ENCODE measurements around the gene SLC22A5. TPM values are rescaled to one million over a fixed set of nuclear protein-coding genes. Genes with fewer than 3 reads are reported as not detected.
"Not testable (repeated sequence)": the region's sequence is repeated elsewhere in the genome, so short reads cannot be mapped to it uniquely, and the experiment has no call there.

Gene SLC22A5
- total RNA-seq, 1 donor from 2014 or later = 2.8 TPM

GRCh38 chr5:132387640-132388117 is 18.2 kb downstream of the SLC22A5 start:
- DNase-seq (ENCODE audit: low read depth, low spot score) = peak; percentile 91

- DNase-seq (ENCODE audit: low read depth, low spot score) = peak; percentile 59
These were observed 18.9 kb downstream of the SLC22A5 start for GRCh38 chr5:132388244-132389050.

DNA sequence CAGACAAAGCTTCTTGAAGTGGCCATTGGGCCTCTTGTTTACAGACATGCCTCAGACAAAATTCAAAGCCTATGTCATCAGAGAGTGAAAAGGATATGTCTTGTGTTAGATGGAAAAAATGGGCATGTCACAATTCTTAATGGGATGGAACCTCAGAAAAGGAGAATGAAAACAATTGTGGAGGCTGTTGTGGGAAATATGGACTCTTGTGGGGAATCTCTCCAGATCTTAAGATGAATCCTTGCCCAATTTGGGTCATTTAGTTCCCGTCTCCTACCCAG is 19.5 kb downstream of the SLC22A5 start:
- no peak for DNase-seq (ENCODE audit: low read depth, low spot score)

GRCh38 chr5:132389585-132390286 is 20.2 kb downstream of the SLC22A5 start:
- peak; percentile 81 for DNase-seq (ENCODE audit: low read depth, low spot score)

- DNase-seq (ENCODE audit: low read depth, low spot score) = no peak
These were observed 21.7 kb downstream of the SLC22A5 start for GRCh38 chr5:132391247-132391646.

DNA sequence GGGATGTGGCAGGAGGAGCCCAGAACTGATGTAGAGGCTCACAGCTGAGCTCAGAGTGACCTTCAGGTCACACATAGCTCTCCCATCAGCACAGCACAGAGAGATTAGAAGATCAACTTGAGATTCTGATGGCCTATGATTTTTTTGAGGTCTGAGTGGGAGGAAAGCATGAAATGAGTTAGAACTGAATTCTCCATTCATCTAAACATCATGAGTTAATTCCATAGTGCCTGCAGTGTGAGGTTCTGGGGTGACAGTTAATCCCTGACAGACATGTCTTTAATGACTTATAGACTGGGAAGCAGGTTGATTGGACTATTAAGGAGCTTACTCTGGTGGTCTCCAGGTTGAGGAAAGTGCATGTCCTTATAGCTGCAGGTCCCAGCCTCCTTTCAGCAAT is 22.4 kb downstream of the SLC22A5 start:
- DNase-seq (ENCODE audit: low read depth, low spot score) = no peak

GRCh38 chr5:132392411-132392810 is 22.9 kb downstream of the SLC22A5 start:
- no peak for DNase-seq (ENCODE audit: low read depth, low spot score)

GRCh38 chr5:132392978-132393825 is 23.7 kb downstream of the SLC22A5 start:
- DNase-seq (ENCODE audit: low read depth, low spot score) = no peak

GRCh38 chr5:132394667-132395259 is 25.3 kb downstream of the SLC22A5 start:
- DNase-seq (ENCODE audit: low read depth, low spot score) = no peak

- no peak for DNase-seq (ENCODE audit: low read depth, low spot score)
These were observed 27.1 kb downstream of the SLC22A5 start for GRCh38 chr5:132396589-132397031.

GRCh38 chr5:132397224-132397623 is 27.7 kb downstream of the SLC22A5 start:
- DNase-seq (ENCODE audit: low read depth, low spot score) = no peak

GRCh38 chr5:132397936-132398675 is 28.6 kb downstream of the SLC22A5 start:
- not testable (repeated sequence) for DNase-seq (ENCODE audit: low read depth, low spot score)

GRCh38 chr5:132404041-132404440 is 34.5 kb downstream of the SLC22A5 start:
- not testable (repeated sequence) for DNase-seq (ENCODE audit: low read depth, low spot score)

GRCh38 chr5:132405646-132406045 is 36.1 kb downstream of the SLC22A5 start:
- DNase-seq (ENCODE audit: low read depth, low spot score) = no peak

DNA sequence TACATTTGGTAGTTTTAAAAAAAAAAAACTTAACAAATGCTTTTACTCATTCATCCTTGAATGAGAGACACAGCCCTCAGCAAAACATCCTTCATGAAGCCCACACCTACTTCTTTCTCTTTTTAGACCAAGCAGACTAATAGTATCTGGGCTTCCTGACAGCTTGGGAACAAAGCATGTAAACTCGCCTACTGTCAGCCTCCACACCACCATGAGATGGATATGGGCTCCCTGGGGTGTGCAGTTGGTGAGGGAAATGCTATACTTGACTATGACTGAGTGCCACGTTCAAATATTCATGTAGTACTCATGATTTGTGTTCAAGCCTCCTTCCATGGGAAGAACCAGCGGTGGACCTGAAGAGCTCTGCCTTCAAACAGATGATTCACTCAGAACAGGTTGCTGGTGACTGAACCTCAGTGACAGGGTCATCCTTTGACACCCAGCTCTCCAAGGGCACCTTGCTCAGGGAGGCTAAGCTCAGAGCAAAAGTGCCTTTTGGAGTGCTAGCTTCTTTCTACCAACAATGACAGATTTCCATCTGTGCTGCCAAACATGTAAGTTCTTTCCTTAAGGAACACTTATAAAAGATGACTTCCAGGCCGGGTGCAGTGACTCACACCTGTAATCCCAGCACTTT is 36.8 kb downstream of the SLC22A5 start:
- DNase-seq (ENCODE audit: low read depth, low spot score) = no peak

DNA sequence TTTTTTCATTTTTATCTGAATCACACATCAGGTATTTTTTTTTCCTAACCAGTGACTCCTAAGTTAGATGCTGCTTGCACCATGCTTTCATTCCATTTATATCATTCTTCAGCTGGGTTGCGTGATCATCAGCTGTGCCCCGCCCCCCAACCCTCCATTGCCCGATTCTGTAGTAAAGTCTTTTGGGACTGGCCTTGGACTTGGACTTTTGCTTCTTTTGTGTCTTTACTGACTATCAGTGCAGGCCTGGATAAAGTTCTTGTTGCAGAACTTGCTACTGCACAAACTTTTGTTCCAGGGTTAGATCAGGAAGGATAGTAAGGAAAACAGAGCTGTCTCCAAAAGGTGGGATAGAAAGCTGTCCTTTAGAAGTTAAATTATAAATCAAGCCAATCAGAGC is 38.5 kb downstream of the SLC22A5 start:
- no peak for DNase-seq (ENCODE audit: low read depth, low spot score)

- DNase-seq (ENCODE audit: low read depth, low spot score) = no peak
These were observed 38.9 kb downstream of the SLC22A5 start for GRCh38 chr5:132408456-132408855.

DNA sequence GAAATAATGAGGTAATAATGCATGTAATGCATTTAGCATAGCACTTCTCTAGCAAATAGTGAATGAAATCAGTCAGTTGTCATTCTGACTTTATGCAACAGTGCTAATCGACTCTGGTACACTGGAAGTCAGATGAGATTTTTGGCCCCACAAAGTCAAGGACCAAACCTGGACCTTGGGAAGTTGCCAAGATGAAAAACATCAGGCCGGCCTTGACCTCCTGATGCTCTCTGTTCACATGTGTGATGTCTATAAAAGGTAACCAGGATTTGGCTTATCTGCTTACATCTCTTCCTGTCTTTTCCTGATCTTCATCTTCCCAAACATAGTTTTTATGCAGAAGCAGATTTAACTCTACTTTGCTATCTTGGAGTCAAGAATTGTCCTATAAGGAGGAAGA is 39.5 kb downstream of the SLC22A5 start:
- no peak for DNase-seq (ENCODE audit: low read depth, low spot score)

DNA sequence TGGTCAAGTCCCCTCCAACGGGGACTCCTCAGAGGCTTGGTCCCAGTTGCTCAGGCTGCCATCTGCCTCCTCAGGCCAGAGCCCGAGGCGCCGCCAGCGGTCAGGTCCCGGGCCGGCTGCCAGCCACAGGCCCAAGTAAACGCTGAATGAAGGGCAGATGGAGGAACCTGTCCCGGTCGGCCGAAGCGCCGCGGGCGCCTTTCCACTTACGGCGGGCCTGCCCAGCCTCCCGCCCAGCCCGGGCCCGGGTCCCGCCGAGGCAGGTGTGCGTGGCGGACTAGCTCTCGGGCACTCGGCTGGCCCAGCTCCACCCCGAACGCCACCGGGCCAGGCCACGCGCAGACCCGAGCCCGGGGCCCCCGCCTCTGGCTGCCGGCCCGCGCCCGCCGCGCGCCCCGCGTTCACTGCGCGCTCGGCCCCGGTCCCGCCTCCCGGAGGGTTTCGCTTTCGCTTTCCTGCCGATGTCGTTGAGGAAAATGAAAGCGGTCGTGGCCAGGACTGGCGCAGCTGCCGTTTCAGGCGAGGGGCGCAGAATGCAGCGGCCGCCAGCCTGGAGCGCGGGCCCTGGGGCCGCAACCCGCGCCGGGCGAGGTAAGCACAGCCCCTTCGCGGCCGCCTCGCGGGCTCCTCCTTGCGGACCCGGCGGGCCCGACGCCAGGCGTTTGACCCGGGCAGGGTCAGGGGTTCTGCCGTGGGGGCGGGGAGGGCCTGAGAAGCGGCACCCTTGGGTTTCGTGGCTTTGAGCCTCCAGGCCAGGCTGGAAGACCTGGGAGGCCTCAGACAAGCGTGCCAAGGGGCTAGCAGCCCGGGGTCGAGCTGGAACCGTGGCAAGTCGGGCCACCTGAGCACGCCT is 41.2 kb downstream of the SLC22A5 start:
- no peak for DNase-seq (ENCODE audit: low read depth, low spot score)

All from pulmonary artery endothelial cell (primary cell).